Loucy (cell line): ENCODE data around the gene NBEAL2.

Source experiments
- H2AFZ ChIP-seq: fragments of 200-600 bp; sonication (generic); 2 replicates; pipeline ENCODE4 v1.6.0; 2016; ENCODE audit warnings: antibody characterized with exemption, mild to moderate bottlenecking, low read length, moderate library complexity
- H3F3A ChIP-seq: fragments of 200-600 bp; 2 replicates; pipeline ENCODE4 v1.6.0; 2016; ENCODE audit warnings: antibody characterized with exemption, low read depth, mild to moderate bottlenecking
- H3K27me3 ChIP-seq: fragments of 200-600 bp; sonication (generic); 2 replicates; pipeline ENCODE4 v1.6.1; 2014; ENCODE audit warnings: low read length, mild to moderate bottlenecking; ENCODE audit not compliant: insufficient read depth, poor library complexity, severe bottlenecking
- H3K36me3 ChIP-seq: fragments of 200-600 bp; sonication (generic); 2 replicates; pipeline ENCODE4 v1.6.1; 2016; ENCODE audit warnings: low read length; ENCODE audit not compliant: insufficient read depth
- H3K4me1 ChIP-seq: fragments of 200-600 bp; sonication (generic); 2 replicates; pipeline ENCODE4 v1.5.1; 2014; ENCODE audit warnings: low read length, mild to moderate bottlenecking; ENCODE audit not compliant: insufficient read depth, poor library complexity, severe bottlenecking
- H3K4me2 ChIP-seq: fragments of 200-600 bp; sonication (generic); 2 replicates; pipeline ENCODE4 v1.6.0; 2014; ENCODE audit warnings: antibody characterized with exemption, low read length, low read depth, mild to moderate bottlenecking; ENCODE audit not compliant: poor library complexity, severe bottlenecking
- H3K4me3 ChIP-seq: fragments of 200-600 bp; sonication (generic); 2 replicates; pipeline ENCODE4 v1.5.1; 2014; ENCODE audit warnings: low read length, mild to moderate bottlenecking, mixed read lengths; ENCODE audit not compliant: poor library complexity, severe bottlenecking
- H3K79me2 ChIP-seq: fragments of 200-600 bp; sonication (generic); 2 replicates; pipeline ENCODE4 v1.6.1; 2014; ENCODE audit warnings: low read length; ENCODE audit not compliant: insufficient read depth
- H3K9ac ChIP-seq: fragments of 200-600 bp; sonication (generic); 2 replicates; pipeline ENCODE4 v1.6.0; 2014; ENCODE audit warnings: mild to moderate bottlenecking, low read depth, low read length, moderate library complexity; ENCODE audit not compliant: poor library complexity, severe bottlenecking
- H3K9me2 ChIP-seq: fragments of 200-600 bp; sonication (generic); replicated peaks from 2 replicates; pipeline ENCODE4 v1.6.1; 2016; ENCODE audit warnings: low read depth, low read length, mixed read lengths
- H3K9me3 ChIP-seq: fragments of 200-600 bp; sonication (generic); 2 replicates; pipeline ENCODE4 v1.6.1; 2014; ENCODE audit warnings: mild to moderate bottlenecking, antibody characterized with exemption, low read length, low read depth; ENCODE audit not compliant: insufficient read depth
- H4K20me1 ChIP-seq: fragments of 200-600 bp; sonication (generic); 2 replicates; pipeline ENCODE4 v1.6.0; 2014; ENCODE audit warnings: antibody characterized with exemption, low read length, mild to moderate bottlenecking; ENCODE audit not compliant: insufficient read depth, poor library complexity, severe bottlenecking
- EZH2phosphoT487 ChIP-seq: fragments of 200-600 bp; IDR thresholded peaks from 2 replicates; pipeline ENCODE4 v1.6.1; 2018; ENCODE audit warnings: antibody characterized with exemption, mild to moderate bottlenecking, moderate library complexity, borderline replicate concordance
- TF ChIP-seq, protein P1 (sequence below): fragments of 200-600 bp; sonication (generic); conservative IDR thresholded peaks from 2 replicates; pipeline ENCODE4 v1.5.1; 2014; ENCODE audit warnings: mild to moderate bottlenecking, antibody characterized with exemption, low read length

The NBEAL2 gene

DNA sequence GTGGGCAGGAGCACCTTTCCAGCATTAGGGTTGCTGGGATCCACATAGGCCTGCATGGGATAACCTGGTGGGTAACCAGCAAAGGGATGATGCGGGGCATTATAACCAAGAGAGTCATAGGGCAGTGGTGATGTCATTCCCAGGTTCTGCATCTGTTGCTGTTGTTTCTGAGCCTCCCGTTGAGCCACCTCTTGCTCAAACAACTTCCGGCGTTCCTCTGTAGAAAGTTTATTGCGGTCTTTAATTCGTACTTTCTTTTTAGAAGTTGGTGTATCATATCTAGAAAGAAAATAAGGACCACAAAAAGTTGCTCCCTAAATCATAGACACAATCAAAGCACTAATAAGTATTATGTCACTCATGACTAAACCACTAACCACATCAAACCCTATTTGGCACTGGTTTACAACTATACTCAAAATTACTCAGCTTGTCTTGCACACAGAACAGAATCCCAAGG is 77.8 kb downstream of the NBEAL2 start:
- H2AFZ ChIP-seq = no peak overlapping the region
- no peaks in the 10 kb centered on the region for H3K9me3 ChIP-seq
- no peak overlapping the region for H3K4me3 ChIP-seq
- no peaks in the 10 kb centered on the region for H3K9me2 ChIP-seq
- no peak overlapping the region for H3K4me2 ChIP-seq
- H3K36me3 ChIP-seq = peaks cover 58% of the 10 kb centered on the region; the same call in 1 of the 2 replicates
- H4K20me1 ChIP-seq = peaks cover 9% of the 10 kb centered on the region
- no peaks in the 10 kb centered on the region for H3F3A ChIP-seq
- H3K27me3 ChIP-seq = no peaks in the 10 kb centered on the region
- TF ChIP-seq, protein P1, sequence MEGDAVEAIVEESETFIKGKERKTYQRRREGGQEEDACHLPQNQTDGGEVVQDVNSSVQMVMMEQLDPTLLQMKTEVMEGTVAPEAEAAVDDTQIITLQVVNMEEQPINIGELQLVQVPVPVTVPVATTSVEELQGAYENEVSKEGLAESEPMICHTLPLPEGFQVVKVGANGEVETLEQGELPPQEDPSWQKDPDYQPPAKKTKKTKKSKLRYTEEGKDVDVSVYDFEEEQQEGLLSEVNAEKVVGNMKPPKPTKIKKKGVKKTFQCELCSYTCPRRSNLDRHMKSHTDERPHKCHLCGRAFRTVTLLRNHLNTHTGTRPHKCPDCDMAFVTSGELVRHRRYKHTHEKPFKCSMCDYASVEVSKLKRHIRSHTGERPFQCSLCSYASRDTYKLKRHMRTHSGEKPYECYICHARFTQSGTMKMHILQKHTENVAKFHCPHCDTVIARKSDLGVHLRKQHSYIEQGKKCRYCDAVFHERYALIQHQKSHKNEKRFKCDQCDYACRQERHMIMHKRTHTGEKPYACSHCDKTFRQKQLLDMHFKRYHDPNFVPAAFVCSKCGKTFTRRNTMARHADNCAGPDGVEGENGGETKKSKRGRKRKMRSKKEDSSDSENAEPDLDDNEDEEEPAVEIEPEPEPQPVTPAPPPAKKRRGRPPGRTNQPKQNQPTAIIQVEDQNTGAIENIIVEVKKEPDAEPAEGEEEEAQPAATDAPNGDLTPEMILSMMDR = no peak
- no peak for TF ChIP-seq EZH2phosphoT487
- no peak overlapping the region for H3K9ac ChIP-seq
- peaks cover 11% of the 10 kb centered on the region; the same call in 1 of the 2 replicates for H3K79me2 ChIP-seq
- H3K4me1 ChIP-seq = no peaks in the 10 kb centered on the region
